Measurements from ENCODE around the gene MTCL1.

MTCL1 gene

DNA sequence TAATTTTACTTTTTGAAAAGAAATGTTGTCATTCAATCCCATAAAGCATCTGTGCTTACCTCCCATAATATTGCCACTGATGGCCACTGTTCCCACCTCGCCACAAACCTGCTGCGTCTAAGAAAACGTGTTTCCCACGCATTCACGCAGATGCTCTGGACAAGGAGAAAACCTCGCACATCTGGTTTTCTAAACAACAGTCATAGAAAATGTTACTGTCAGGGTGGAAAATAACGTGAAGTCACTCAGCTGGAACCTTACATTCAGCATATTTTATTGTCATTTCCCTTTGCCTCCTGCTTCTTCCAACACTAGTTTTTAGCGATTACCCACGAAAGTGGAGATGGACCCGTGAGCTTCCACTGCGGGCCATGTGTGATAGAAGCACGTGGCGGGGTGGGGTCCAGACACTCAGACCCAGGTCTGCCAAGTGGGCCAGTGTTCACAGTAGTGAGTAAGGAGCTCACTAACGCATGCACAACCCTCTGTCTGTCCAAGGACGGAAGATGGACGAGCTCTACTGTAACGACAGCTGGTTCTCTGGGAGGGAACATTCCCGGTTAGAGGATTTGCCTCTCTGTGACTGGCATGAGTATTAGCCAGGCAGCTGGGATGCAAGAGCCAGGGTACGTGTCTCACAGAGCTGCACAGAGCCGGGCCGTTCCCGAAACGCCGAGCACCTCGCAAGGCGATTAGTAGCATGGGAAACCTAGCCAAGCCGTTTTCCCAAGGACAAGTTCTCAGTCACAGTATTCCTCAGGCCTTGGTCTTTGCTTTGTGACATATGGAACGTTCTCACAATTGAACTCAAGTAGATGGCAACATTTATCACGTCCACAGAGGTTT lies 94.5 kb downstream of the MTCL1 start:
- ATAC-seq (ENCODE audit: low read depth): no peak
- no peaks in the 10 kb centered on the region for H3K9me3 Mint-ChIP-seq

GRCh38 chr18:8800445-8800844 lies 95.1 kb downstream of the MTCL1 start:
- no peaks in the 10 kb centered on the region for H3K4me1 Mint-ChIP-seq
- no peak overlapping the region for H3K4me3 Mint-ChIP-seq
- ATAC-seq (ENCODE audit: low read depth): no peak
- H3K27ac Mint-ChIP-seq: no peak overlapping the region
- H3K27me3 Mint-ChIP-seq: no peaks in the 10 kb centered on the region
- peaks cover 1% of the 10 kb centered on the region for H3K36me3 Mint-ChIP-seq
- no peaks in the 10 kb centered on the region for H3K9me3 Mint-ChIP-seq
- no peak for DNase-seq (ENCODE audit: low spot score in 2 of 2)

More for the DNA sequence above, 94.5 kb downstream of the MTCL1 start:
- no peaks in the 10 kb centered on the region for H3K4me1 Mint-ChIP-seq
- H3K27ac Mint-ChIP-seq: no peak overlapping the region
- no peak overlapping the region for H3K4me3 Mint-ChIP-seq
- no peaks in the 10 kb centered on the region for H3K27me3 Mint-ChIP-seq
- H3K36me3 Mint-ChIP-seq: no peaks in the 10 kb centered on the region
- DNase-seq (ENCODE audit: low spot score in 2 of 2): no peak

- no peaks in the 10 kb centered on the region for H3K27me3 Mint-ChIP-seq
- H3K9me3 Mint-ChIP-seq: no peaks in the 10 kb centered on the region
- H3K4me3 Mint-ChIP-seq: no peak overlapping the region
- peaks cover 1% of the 10 kb centered on the region for H3K36me3 Mint-ChIP-seq
- no peaks in the 10 kb centered on the region for H3K4me1 Mint-ChIP-seq
- no peak for ATAC-seq (ENCODE audit: low read depth)
- no peak for DNase-seq (ENCODE audit: low spot score in 2 of 2)
- no peak overlapping the region for H3K27ac Mint-ChIP-seq
Observed at GRCh38 chr18:8800876-8801262, 95.5 kb downstream of the MTCL1 start.

DNA sequence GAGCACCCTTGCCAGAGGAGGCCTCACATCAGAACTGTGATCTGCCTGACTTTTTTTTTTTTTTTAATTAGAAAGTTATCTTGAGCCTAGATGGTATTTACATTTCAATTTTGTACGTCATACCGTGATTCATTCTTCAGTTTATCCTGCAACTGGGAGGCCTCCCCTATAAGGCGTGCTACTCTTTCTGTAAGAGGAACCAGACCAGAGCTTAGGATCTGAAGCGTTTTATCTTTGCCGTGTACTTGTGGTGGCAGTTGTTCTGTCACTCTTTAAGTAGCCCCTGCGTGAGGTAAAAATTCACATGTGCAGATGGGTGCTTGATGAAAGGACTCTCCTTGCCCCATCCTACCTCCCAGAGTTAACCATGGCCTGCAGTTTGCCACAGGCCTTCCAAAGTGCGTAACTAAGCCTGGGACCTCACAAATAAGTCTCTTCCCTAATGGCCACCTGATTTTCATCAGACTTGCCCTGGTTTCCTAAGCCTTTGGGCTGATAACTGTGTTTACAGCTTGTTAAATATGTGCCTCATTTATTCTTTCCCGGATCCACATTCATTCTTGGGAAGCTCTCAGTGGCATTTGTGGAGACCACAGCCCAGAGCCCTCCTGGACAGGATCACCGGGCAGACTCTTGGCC lies 96.0 kb downstream of the MTCL1 start:
- Mint-ChIP-seq H3K27ac (no peak overlapping the region), H3K9me3 (no peaks in the 10 kb centered on the region), H3K4me3 (no peak overlapping the region), H3K27me3 (no peaks in the 10 kb centered on the region), H3K4me1 (no peaks in the 10 kb centered on the region), H3K36me3 (peaks cover 1% of the 10 kb centered on the region)
- ATAC-seq (ENCODE audit: low read depth): no peak
- no peak for DNase-seq (ENCODE audit: low spot score in 2 of 2)

DNA sequence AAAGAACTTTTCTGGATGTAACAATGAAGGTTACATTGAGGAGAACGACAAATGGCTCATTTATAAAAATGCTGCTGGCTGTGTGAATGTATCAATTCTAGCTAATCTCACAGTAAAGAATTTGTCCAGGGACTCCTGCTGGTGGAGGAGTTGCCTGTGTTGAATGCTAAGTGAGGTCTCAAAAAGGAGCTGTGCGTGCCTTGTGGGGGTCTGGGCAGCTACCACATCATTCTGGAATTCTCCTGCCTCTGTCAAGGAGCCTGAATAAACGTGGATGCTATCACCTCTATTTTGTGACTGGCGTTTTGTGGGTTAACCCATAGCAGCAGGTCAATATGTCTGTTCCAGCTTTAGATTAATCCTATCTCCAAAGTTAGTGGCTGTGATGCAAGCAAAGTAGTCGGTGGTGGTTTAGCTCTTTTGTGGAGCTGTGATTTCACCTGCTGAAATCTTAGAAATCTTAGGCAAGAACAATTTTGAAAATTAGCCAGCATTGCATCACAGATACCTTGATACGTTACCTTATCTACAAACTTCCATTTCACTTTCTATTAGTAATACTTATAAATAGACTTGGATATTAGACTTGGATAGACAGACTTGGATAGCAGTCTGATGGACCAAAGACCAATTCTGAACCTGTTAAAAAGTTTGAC lies 96.8 kb downstream of the MTCL1 start:
- no peaks in the 10 kb centered on the region for H3K27me3 Mint-ChIP-seq
- H3K9me3 Mint-ChIP-seq: no peaks in the 10 kb centered on the region
- peaks cover 1% of the 10 kb centered on the region for H3K36me3 Mint-ChIP-seq
- no peak for ATAC-seq (ENCODE audit: low read depth)
- no peak overlapping the region for H3K4me3 Mint-ChIP-seq
- no peaks in the 10 kb centered on the region for H3K4me1 Mint-ChIP-seq
- no peak for DNase-seq (ENCODE audit: low spot score in 2 of 2)
- no peak overlapping the region for H3K27ac Mint-ChIP-seq

DNA sequence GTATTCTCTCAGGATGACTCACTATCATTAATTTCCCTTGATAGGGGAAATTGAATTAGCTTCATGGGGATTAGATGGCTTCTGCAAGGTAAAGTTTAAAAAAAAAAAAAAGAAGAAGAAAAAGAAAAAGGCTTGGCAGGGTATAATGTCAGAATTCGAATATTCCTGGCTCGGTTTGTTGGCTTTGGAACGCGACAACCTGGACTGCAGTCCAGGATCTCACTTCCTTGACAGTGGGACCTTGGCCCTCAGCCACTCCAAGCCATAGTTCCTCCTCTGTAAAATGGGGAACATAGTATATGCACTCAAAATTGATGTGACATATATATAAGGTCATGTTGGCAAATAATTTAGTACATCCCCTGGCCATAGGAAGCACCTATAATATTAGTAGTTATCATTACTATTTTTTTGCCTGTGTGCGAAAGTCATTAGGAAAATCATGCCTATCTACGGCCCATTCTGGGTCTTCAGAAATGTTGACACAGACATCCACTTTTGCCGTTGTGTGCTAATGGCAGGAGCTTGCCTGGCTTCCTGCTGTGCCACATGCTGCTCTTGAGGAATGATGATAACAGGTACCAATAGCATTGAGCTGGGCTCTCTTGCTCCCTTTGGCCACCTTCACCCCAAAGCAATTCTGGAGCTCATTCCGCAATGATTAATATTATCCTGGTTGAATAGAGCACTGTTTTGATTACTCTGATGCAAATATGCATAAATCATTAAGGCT lies 97.9 kb downstream of the MTCL1 start:
- Mint-ChIP-seq H3K36me3 (peaks cover 1% of the 10 kb centered on the region), H3K4me1 (no peaks in the 10 kb centered on the region), H3K27me3 (no peaks in the 10 kb centered on the region), H3K27ac (no peak overlapping the region), H3K9me3 (no peaks in the 10 kb centered on the region), H3K4me3 (no peak overlapping the region)
- DNase-seq (ENCODE audit: low spot score in 2 of 2) (no peak), ATAC-seq (ENCODE audit: low read depth) (no peak)

- no peak for ATAC-seq (ENCODE audit: low read depth)
- H3K4me3 Mint-ChIP-seq: no peak overlapping the region
- DNase-seq (ENCODE audit: low spot score in 2 of 2): no peak
- H3K27ac Mint-ChIP-seq: no peak overlapping the region
- peaks cover 1% of the 10 kb centered on the region for H3K36me3 Mint-ChIP-seq
- H3K27me3 Mint-ChIP-seq: no peaks in the 10 kb centered on the region
- H3K4me1 Mint-ChIP-seq: no peaks in the 10 kb centered on the region
- H3K9me3 Mint-ChIP-seq: no peaks in the 10 kb centered on the region
Observed at GRCh38 chr18:8803957-8804356, 98.6 kb downstream of the MTCL1 start.

- H3K27me3 Mint-ChIP-seq: no peaks in the 10 kb centered on the region
- ATAC-seq (ENCODE audit: low read depth) (no peak), DNase-seq (ENCODE audit: low spot score in 2 of 2) (no peak)
- no peak overlapping the region for H3K4me3 Mint-ChIP-seq
- peaks cover 4% of the 10 kb centered on the region for H3K36me3 Mint-ChIP-seq
- H3K9me3 Mint-ChIP-seq: no peaks in the 10 kb centered on the region
- no peaks in the 10 kb centered on the region for H3K4me1 Mint-ChIP-seq
- H3K27ac Mint-ChIP-seq: no peak overlapping the region
Observed at GRCh38 chr18:8805552-8805951, 100.2 kb downstream of the MTCL1 start.

DNA sequence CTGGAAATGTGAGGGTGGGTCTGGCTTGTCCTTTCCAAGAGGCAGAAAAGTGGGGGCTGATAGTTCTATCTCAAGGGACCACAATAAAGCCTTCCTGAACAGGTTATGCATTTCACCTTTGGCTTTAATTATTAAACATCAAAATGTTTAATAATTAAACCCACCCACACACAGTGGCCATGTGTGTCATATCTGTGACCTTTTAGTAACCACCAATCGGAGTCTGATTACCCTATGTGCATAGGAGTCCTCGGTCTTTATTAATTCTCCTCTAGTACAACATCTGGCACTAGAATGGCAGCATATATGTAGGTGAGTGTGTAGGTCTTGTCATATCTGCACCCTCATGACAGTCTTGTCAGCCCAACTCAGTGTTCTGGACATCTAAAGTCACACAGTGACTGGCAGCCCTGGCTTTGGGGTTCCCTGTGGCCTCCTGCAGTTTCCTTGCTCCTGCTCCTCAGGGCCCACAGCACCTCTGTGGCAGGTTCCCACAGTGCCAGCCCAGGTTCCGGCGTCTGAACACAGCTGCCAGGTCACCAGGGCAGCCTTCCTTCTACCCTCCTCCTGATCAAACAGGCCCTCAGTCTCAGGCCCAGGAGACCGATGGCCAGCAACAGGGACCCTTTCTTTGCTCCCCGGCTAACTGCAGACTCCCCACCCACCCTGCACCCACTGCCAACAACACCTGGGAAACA lies 100.9 kb downstream of the MTCL1 start:
- H3K4me3 Mint-ChIP-seq: no peak overlapping the region

DNA sequence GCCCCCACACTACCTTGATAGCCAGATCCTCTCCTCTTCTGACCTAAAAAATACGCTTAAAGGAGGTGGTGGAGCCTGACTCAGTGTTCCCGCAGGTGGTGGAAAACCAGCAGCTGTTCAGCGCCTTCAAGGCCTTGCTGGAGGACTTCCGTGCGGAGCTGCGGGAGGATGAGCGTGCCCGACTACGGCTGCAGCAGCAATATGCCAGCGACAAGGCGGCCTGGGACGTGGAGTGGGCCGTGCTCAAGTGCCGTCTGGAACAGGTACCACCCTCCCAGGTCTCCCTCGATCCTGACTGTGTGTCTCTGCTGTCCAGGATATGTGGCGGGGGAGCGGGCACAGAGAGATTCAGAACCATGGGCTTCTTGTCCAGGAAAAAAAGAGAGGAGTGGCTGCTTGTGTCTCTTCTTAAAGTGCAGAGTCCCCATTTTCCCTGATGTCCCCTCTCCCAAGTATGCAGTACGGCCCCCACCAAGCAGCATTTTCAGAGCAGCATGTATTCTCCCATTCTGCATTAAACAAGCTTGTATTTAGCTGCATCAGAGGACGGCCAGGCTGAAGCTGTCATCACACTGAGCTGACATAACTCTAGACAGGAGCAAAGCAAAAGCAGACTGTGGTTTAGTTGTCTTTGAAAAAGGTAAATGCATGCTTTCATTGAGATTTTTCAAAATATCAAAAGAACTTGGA lies 101.6 kb downstream of the MTCL1 start:
- no peaks in the 10 kb centered on the region for H3K9me3 Mint-ChIP-seq
- no peak for DNase-seq (ENCODE audit: low spot score in 2 of 2)
- H3K27me3 Mint-ChIP-seq: no peaks in the 10 kb centered on the region
- peaks cover 4% of the 10 kb centered on the region for H3K36me3 Mint-ChIP-seq
- no peak overlapping the region for H3K27ac Mint-ChIP-seq
- H3K4me1 Mint-ChIP-seq: peaks cover 5% of the 10 kb centered on the region
- H3K4me3 Mint-ChIP-seq: no peak overlapping the region
- ATAC-seq (ENCODE audit: low read depth): no peak

More for the DNA sequence above, 100.9 kb downstream of the MTCL1 start:
- H3K4me1 Mint-ChIP-seq: peaks cover 5% of the 10 kb centered on the region
- DNase-seq (ENCODE audit: low spot score in 2 of 2) (no peak), ATAC-seq (ENCODE audit: low read depth) (no peak)
- H3K36me3 Mint-ChIP-seq: peaks cover 4% of the 10 kb centered on the region
- no peaks in the 10 kb centered on the region for H3K27me3 Mint-ChIP-seq
- H3K9me3 Mint-ChIP-seq: no peaks in the 10 kb centered on the region
- H3K27ac Mint-ChIP-seq: no peak overlapping the region

GRCh38 chr18:8807488-8807805 lies 102.1 kb downstream of the MTCL1 start:
- no peak for ATAC-seq (ENCODE audit: low read depth)
- H3K27ac Mint-ChIP-seq: no peak overlapping the region
- DNase-seq (ENCODE audit: low spot score in 2 of 2): no peak
- H3K9me3 Mint-ChIP-seq: no peaks in the 10 kb centered on the region
- peaks cover 5% of the 10 kb centered on the region for H3K4me1 Mint-ChIP-seq
- no peak overlapping the region for H3K4me3 Mint-ChIP-seq
- H3K27me3 Mint-ChIP-seq: no peaks in the 10 kb centered on the region
- H3K36me3 Mint-ChIP-seq: peaks cover 4% of the 10 kb centered on the region

- ATAC-seq (ENCODE audit: low read depth) (no peak), DNase-seq (ENCODE audit: low spot score in 2 of 2) (no peak)
- Mint-ChIP-seq H3K27ac (no peak overlapping the region), H3K9me3 (no peaks in the 10 kb centered on the region), H3K36me3 (peaks cover 4% of the 10 kb centered on the region), H3K27me3 (no peaks in the 10 kb centered on the region), H3K4me1 (peaks cover 5% of the 10 kb centered on the region), H3K4me3 (no peak overlapping the region)
Observed at GRCh38 chr18:8808001-8808400, 102.6 kb downstream of the MTCL1 start.

- no peak for ATAC-seq (ENCODE audit: low read depth)
- H3K36me3 Mint-ChIP-seq: peaks cover 4% of the 10 kb centered on the region
- no peaks in the 10 kb centered on the region for H3K27me3 Mint-ChIP-seq
- no peaks in the 10 kb centered on the region for H3K9me3 Mint-ChIP-seq
- no peak for DNase-seq (ENCODE audit: low spot score in 2 of 2)
- H3K4me3 Mint-ChIP-seq: no peak overlapping the region
- H3K27ac Mint-ChIP-seq: no peak overlapping the region
- H3K4me1 Mint-ChIP-seq: peaks cover 5% of the 10 kb centered on the region
Observed at GRCh38 chr18:8809514-8809913, 104.2 kb downstream of the MTCL1 start.

Data from memory B cell (primary cell).